Activated T-cell treated with anti-CD3 and anti-CD28 coated beads for 48 hours (primary cell): Measurements from ENCODE around the gene OPTC.
A peak's percentile ranks its signal among the peaks of the same experiment; 100 is the strongest.

Source experiments
- DNase-seq: peaks from one replicate; pipeline ENCODE4 v3.0.0-alpha.2; 2020; ENCODE audit warnings: low read depth

OPTC gene

DNA sequence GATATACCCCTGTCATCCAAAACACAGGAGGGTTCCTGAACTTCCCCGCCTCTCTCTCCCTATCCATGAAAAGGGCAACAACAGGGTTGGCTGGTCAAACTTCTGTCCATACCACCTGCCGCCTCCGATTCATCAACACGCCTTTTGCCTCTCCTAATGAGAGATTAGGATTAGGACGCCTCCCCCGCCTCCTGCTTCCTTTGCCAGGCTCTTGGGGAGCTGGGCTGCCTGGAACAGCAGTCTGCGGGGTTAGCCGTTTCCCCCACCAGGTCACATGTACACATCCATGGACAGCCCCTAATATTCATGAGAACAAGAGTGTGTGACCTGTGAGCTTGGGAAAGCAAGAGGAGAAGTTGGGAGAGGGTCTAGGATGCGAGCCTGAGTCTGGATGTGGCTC is 2.3 kb upstream of the OPTC start:
- no peak for DNase-seq

DNA sequence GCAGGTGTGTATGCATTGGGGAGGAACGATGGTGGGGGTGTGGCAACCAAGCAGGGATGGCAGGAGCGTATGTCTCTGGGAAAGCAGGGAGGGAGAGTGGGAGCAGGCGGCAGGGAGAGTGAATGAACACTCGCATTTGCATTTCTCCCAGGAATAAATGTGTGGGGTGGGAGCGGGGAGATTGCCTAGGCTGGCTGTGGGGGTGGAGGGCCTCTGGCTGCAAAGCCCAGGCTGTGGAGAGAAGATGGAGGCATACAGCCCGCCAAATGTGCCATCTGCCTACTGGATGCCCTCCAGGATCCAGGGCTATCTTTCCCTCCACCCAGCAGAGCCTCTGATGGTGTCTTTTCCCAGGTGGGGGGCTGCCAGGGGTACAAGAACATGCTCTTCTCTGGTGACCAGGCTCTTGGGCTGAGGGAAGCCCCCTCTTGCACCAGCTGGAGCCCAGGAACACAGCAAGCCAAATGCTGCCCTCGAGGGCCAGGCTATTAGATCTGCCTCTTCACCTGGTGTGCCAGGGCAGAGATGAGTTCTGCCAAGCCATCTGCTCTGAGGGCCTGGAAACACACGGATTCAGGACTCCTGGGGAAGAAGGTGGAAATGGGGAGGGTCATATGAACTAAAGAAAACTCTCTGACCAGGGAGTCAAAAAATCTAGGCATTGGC is 1.7 kb upstream of the OPTC start:
- no peak for DNase-seq

DNA sequence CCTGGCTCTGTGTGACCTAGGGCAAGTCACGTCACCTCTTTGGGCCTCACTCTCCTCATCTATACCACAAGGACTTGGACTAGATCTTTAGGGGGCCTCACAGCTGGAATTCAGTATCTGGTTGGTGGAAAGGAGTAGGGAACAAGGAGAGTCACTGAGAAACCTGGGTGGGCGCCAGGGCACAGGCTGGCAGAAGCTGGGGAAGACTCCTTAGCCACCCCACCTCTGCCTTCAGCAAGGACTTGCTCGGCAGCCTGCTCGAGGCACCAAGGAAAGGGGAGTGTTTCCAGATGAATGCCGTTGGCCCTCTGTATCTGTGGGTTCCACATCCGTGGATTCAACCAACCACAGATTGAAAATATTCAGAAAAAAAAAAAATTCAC is 1.2 kb upstream of the OPTC start:
- no peak for DNase-seq

DNA sequence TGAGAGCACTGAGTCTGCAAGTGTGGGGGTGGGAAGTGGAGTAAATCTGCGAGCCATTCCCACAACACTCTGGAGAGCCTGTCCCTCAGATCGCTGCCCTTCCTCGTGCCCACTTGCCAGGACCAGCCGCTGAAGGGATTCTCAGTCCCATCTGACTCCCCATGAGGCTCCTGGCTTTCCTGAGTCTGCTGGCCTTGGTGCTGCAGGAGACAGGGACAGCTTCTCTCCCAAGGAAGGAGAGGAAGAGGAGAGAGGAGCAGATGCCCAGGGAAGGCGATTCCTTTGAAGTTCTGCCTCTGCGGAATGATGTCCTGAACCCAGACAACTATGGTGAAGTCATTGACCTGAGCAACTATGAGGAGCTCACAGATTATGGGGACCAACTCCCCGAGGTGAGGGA is 1.9 kb downstream of the OPTC start:
- DNase-seq, result no peak

DNA sequence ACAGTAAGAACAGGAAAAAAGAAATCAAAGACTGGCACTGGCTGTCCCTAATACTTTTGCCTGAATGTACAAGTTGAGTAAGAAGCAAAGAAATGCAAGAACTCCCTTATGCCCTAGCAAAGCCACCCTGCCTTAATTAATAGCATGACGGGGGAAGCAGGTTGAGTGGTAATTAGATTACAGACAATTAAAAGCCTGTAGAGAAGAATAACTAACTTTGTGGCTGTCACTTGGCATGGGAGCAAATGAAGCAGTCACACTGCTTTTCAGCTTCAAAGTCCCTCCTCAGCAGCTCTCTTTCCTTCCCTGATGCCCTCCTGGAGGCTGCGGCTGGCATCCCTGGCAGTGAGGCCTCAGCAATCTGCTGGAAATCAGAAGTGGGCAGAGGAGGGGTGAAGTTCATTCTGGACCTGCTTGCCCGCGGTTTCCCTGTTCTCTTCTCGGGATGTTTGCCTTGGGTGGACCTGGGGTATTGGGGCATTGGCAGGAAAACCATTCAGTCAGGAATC is 3.4 kb downstream of the OPTC start:
- no peak for DNase-seq

DNA sequence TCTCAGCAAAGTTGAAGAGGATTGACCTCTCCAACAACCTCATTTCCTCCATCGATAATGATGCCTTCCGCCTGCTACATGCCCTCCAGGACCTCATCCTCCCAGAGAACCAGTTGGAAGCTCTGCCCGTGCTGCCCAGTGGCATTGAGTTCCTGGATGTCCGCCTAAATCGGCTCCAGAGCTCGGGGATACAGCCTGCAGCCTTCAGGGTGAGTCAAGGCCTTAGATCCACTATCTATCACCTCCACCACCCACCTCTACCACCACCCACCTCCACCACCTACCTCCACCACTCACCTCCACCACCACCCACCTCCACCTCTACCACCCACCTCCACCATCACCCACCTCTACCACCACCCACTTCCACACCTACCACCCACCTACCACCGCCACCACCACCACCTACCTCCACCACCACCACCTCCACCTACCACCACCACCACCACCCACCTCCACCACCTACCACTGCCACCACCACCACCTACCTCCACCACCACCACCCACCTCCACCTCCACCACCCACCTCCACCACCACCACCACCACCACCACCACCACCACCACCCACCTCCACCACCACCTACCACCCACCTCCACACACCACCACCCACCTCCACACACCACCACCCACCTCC is 5.8 kb downstream of the OPTC start:
- DNase-seq, result no peak

DNA sequence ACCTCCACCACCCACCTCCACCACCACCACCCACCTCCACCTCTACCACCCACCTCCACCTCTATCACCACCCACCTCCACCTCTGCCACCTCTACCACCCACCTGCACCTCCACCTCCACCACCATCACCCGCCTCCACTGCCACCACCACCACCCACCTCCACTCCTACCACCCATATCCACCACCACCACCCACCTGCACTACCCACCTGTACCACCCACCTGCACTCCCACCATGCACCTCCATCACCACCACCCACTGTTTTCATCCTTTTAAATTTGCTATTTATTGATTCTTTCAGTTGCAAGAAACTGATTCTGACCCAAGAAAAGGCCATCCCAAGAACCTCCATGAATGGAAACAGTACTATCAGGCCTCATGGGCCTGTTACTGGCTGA is 6.3 kb downstream of the OPTC start:
- DNase-seq, result no peak

DNA sequence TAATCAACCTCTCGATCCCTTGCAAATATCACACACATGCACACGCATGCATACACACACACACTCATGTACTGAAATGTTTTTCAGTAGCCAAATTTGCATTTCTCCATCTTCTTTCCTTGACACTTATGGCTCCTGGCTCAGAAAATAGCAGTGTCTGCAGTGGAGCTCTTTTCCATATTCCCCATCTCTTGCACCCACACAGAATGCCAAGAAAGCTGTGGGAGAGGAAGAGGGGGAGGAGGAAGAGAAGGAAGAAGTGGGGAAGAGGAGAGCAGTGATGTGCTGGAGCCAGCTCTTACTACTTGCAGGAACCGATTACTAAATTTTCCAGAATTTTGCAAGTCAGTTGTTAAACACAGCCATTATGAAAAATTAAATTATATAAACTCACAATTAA is 9.9 kb downstream of the OPTC start:
- DNase-seq, result no peak

DNA sequence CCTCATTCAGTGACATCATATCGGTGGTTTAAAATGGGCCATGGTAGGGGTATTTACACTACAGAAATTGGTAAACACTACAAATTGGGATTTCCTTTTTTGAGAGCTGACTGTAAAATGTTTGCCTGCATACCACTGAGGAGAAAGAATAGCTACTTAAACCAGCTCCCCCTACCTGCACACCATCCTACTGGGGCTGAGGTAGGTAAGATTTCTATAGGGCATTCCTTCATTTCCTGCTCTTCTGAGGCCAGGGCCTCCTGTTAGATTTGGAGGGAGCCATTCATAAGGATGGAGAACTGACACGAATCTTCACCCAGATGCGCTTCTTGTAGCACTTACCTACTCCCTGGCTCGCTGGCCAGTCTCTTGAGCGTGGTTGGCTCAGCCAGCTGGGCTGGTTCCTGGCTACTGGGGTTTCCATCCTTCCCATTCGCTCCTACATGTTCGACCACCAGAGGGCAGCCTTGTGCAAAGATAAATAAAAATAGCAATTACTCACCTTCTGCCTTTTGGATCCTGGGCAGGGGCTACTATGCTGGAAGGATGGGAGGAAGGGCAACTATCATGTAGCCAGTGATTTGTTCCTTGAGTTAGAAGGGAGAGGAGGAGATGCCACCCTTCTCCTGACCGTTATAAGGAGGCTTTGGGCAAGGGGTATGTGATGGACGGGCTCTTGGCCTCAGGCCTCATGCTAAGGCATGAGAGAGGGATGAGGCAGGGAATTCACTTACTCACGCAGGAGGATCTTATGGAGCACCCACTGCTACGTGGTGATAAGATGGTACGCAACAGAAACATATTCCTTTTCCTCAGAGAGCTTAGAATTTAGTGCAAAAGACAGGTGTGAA is 10.7 kb downstream of the OPTC start:
- DNase-seq, result peak; percentile 59

DNA sequence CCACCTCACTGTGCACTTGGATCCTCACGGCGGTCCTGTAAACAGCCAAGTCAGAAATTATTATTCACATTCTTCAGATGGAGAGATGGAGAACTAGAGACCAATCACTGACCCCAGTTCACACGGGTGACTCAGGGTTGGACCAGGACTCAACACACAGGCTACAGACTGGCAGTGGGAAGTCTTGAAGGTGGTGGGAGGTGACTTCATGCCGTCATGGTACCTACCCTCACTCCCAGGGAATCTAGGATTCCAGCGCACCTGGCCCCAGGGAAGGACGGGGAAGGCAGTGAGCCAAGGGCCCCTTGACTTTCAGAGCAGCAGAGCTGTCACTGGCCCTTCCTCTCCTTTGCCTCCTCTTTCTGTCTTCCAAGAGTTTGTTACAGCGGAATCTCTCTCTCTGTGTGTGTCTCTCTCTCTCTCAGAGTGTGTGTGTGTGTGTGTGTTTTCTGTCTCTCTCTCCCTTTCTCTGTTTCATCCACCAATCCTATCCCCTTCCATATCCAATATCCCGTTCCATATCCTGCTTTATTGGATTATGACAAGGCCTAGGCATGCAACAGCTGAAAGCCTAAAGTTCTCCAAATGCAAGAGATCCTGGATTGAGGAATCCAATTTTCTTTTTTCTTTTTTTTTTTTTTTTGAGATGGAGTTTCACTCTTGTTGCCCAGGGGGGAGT is 11.7 kb downstream of the OPTC start:
- no peak for DNase-seq

DNA sequence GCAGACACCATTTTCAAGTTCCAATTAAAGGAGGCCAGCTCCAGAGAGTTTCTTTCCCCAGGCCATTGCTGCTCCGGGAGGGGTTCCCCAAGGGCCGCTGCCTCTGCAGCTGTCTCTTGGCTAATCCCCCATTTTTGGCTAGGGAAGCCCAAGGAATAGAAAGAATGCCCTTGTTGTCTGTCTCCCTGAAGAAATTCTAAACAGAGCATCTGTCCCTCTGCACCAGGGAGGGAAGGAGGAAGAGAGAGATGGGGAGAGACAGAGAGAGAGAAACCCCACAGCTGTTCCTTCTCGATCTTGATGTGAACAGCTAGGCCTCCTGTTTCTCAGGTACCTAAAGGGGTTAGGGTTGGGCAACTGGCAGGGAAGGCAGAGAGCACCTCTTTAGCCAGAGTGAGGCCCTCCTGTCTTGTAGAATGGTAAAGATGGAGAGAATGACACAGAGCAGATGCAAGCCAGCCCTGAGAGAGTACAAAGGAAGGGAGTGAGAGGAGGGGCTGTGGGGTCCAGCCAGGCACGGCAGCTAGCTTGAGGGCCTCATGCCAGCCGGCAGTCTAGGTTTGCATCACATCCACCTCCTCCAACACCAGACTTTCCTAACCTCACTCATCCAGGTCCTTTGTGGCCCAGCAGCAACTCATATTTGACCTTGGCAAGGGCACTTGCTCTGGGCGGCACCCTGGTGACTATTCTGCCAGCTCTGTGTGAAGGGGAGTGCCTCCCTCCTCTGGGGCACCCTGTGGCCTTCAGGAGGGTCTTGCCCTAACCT is 13.1 kb downstream of the OPTC start:
- DNase-seq, result no peak

DNA sequence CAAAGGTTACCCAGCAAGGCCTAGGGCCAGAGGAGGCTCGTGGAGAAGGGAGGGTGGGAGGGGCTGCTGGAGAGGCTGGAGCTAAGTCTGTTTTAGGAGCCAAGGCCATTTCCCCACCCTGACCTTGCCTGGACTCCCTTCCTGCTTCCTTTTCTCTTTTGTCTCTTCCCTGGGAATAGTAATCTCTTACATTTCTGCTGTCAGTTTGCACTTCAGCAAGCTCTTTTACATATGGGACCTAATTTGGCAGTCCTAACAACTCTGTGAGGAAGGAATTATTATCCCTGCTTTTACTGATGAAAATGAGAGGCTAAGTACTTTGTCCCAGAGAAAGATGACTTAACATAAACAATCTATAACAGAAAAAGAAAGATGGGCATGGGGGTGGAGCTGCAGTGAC is 13.8 kb downstream of the OPTC start:
- DNase-seq, result no peak

DNA sequence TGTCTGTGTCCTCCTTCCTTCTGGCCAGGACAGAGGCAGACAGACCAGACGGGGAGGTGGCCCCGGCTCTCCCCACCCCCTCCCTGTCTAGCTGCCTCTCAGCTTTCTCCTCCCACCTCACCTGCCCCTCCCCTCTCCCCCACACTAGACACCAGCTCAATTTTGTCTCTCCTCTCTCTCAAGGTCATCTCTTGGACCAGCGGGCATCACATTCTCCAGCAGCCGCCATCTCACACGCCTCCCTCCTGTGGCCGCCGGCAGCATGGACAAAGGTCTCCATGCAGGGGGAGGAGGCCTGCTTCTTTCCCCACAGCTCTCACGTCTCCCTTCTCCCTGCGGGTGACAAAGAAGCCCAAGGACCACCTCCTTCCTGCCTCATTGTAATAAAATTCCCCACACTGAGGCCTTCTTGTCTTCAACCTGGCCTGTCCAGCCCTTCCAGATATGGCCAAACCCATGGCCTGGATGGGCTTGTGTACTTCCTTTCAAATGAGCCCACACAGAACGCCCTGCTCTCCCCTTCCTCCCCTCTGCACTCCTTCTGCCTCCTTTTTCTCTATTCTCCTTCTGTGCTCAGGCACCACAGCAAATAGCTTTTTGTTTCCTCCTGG is 14.6 kb downstream of the OPTC start:
- no peak for DNase-seq

DNA sequence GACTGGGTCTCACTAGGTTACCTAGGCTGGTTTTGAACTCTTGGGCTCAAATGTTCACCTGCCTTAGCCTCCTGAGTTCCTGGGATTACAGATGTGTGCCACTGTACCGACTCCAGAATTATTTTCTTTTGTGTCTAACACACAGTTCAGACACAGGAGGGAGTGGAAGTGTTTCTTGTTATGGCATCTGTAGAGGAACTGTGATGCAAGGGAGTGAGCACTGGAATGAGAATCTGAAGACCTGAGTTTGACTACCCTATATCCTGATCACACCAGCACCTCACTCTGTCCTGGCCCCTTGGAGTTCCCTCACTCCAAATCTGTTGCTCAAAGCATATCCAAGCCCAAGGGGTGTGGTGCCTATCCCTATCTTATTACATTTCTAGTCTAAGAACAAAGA is 15.2 kb downstream of the OPTC start:
- no peak for DNase-seq

DNA sequence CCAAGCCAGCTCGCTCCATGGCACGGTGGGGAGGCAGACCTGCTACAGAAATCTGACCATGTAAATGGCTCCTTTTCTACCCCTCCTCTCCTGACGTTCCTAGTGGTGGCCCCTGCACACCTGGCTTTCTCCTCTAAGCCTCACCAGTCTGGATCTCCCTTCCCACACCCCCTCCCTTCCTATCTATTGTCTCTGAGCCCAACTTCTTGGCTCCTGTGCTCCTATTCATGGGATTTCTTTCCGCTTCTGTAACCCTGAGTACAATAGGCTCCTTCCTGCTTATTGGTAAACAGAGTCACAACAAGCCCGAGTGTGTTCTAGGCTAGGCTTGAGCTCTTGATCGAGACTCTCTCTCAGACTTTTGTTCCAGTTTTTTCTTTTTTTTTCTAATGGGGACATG is 17.6 kb downstream of the OPTC start:
- no peak for DNase-seq

DNA sequence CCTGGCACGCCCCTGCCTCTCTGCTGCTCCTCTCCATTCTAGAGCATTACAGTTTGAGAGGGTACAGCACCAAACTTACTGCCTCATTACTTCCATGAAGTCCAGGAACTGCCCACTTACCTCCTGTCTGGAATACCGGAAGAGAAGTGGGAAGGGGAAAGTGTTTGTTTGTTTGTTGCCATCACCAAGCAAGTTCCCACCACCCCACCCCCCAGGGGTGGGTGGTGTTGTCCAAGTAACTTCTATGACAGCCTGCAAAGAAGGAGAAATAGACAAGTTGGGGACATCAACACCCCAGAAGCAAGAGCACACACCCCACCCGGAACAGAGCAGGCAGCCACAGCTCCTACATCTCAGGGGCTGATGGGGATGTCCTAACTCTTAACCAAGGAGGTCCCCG is 18.0 kb downstream of the OPTC start:
- no peak for DNase-seq

DNA sequence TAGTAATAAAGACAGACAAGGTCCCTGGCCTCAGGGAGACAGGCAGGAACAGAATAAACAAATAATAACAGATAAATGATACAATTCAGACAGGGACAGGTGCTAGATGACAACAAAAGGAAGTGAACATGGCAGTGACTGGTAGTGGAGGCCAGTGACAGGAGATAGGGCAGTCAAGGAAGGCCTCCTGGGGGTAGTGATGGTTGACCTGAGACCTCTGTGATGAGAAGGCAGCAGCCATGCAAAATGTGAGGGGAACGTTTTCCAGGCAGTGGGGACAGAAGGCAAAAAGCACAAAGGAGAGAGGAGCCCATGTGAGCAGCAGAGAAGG is 18.5 kb downstream of the OPTC start:
- DNase-seq, result no peak

DNA sequence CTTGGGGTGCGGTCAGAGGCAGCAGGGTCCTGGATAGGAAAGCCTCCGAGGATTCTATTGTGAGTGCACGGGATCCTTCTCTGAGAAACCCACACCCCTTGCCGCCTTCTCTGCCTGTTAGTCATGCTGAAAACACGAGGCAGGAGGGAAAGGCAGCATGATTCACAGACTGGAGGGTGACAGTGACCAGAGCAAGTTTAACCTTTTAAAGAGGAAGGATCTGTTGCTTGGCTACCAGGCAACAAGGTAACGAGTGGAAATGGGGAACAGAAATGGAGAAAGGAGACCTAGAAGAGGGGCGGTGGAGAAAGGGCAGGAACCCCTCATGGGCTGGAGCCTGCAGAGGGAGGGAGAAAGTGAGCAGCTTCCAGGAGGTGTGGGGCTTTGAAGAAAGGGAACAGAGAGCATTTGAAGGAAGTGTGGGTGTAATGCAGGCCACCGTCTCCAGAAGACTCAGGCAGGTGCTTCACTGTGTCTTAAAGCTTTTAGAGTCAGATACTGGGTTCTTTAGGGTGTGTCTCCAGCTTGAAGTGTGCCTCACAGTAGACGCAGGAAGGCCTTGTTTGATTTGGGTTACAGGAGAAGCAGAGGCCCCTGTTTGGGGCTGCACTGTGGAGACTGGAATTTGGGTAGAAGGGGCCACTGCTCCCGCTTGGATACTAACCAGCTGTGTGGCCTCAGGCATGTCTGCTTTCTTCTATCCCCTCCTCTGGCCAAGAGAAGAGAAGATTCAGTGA is 19.1 kb downstream of the OPTC start:
- DNase-seq, result peak; percentile 36

DNA sequence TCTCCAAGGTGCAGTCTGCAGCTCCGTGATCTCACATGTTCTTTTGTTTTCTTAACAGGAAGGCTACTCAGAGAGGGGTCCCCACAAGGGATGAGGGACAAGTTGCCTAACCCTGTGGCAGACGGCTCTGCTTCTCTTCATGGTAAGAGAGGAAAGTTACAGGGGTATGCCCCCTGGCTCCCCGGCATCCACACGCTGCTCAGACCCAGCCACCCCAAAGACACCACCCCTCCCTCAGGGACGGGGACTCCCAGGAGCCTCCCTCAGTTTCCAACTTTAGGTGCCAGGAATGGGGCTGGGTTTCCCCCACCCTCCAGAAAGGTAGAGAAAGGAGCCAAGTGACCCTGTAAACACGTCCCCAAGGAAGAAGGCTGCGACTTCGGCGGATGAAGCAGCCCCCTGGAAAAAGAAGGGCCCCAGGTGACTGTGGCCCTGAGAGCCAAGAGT is 19.7 kb downstream of the OPTC start:
- DNase-seq, result no peak

DNA sequence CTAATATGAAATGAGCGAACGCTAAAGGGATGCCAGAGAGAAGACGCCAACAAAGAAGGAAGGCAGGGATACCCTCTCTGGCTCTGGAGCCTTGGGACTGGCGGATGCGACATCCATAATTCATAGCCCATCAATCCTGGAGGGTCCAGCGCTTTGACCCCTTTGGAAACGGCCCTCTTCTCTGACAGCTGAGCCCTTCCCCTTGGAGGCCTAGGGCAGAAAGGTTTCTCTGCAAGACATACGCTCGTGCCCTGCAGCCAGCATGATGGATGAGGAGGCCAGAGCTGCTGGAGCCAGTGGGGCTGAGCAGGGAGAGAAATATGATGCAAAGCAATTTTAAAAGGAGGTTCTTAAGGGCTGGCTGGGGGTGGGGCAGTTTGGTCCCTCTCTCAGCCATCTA is 22.2 kb downstream of the OPTC start:
- DNase-seq, result no peak

DNA sequence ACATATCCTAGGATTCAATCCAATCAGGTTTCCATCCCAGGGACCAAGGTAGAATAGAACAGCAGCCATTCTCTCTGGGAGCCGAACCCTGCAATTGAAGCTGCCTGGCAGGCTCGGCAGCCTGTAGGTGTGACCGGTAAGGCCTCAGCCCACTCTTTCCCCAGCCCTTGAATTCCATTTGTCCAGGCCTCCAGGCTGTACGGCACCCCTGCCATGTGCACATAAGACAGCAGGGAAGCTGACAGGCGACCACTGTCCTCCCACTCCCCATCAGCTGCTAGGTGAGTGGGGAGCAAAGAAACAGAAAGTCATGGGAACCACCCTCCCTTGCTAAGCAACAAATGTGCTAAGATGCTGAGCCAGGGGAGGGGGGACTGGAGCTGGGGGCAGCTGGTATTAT is 23.0 kb downstream of the OPTC start:
- no peak for DNase-seq
